Central memory CD8-positive, alpha-beta T cell (primary cell): ENCODE results near the gene NUB1.

Source experiments
- ATAC-seq: fragments of 150-1000 bp; cut with Tn5 transposase; replicated peaks from 2 replicates; pipeline ENCODE4 v1.10.0; 2022; ENCODE audit warnings: mild to moderate bottlenecking, moderate FRiP score, moderate number of reproducible peaks; ENCODE audit not compliant: poor library complexity, severe bottlenecking; ENCODE audit errors: extremely low read depth
- DNase-seq, 2 donors: peaks; one replicate each; pipeline ENCODE4 v3.0.0; 2021; ENCODE audit warnings: low spot score in 2 of 2
- H3K27ac Mint-ChIP-seq: one replicate; pipeline ENCODE4 v1.8.0; 2022; ENCODE audit warnings: low read depth, mild to moderate bottlenecking, moderate library complexity, mixed read lengths
- H3K27me3 Mint-ChIP-seq: one replicate; pipeline ENCODE4 v1.8.0; 2022; ENCODE audit warnings: mixed read lengths
- H3K36me3 Mint-ChIP-seq: one replicate; pipeline ENCODE4 v1.8.0; 2022; ENCODE audit warnings: mild to moderate bottlenecking, moderate library complexity, mixed read lengths; ENCODE audit not compliant: insufficient read depth
- H3K4me1 Mint-ChIP-seq: one replicate; pipeline ENCODE4 v1.8.0; 2022; ENCODE audit warnings: mixed read lengths
- H3K4me3 Mint-ChIP-seq: one replicate; pipeline ENCODE4 v1.8.0; 2022; ENCODE audit warnings: mild to moderate bottlenecking, moderate library complexity, mixed read lengths
- H3K9me3 Mint-ChIP-seq: one replicate; pipeline ENCODE4 v1.8.0; 2022; ENCODE audit warnings: mixed read lengths

The NUB1 gene

DNA sequence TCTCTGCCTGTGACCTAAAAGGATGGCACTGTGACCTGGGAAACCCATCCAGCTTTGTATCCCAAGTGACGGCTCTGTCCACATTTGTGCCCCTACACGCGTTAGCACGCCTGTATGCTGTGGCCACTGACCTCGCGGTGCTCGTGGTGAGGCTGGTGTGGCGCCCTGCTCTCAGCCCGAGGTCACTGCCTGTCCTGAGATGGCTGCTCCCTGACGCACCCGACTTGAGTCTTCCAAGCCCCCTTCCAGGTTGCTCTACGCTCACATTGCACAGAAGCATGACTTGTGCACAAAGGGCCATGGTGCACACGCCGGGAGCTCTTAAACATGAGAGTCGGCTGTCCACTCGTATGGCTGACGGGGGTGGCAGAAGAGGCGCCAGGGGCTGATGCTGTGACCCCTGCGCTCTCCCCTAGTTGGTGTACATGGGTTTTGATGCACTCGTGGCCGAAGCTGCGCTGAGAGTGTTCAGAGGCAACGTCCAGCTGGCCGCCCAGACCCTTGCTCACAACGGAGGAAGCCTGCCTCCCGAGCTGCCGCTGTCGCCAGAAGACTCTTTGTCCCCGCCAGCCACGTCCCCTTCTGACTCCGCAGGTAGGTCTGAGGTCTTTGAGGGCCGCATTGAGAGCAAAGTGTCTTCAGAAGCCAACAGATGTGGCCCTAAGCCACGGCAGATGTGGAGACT is 34.7 kb downstream of the NUB1 start:
- Mint-ChIP-seq H3K27me3 (no peaks in the 10 kb centered on the region), H3K36me3 (peaks cover 39% of the 10 kb centered on the region), H3K9me3 (no peaks in the 10 kb centered on the region), H3K27ac (no peak overlapping the region), H3K4me3 (no peak overlapping the region), H3K4me1 (peaks cover 6% of the 10 kb centered on the region)
- no peak for DNase-seq
- ATAC-seq, result no peak

DNA sequence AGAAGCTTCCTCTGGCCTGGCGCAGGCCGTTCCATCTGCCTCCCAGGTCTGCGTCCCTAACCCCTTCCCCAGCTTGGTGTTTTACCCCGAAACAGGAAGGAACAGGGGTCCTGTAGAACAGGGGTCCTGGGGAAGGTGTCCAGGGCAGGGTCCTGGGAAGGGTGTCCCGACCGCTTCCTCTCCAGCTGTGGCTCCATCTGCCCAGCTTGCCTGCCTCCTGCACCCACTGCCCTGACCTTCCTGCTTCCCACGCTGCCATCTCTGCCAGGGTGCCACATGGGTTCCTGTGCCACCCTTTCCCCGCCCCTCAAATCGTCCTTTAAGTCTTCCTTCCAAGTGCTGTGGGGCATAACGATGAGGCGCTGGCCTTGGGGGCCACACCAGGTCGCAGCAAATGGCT is 35.8 kb downstream of the NUB1 start:
- peaks cover 8% of the 10 kb centered on the region for H3K4me1 Mint-ChIP-seq
- H3K27ac Mint-ChIP-seq, result no peak overlapping the region
- peaks cover 36% of the 10 kb centered on the region for H3K36me3 Mint-ChIP-seq
- H3K9me3 Mint-ChIP-seq, result no peaks in the 10 kb centered on the region
- DNase-seq (no peak), ATAC-seq (no peak)
- H3K4me3 Mint-ChIP-seq, result no peak overlapping the region
- H3K27me3 Mint-ChIP-seq, result peaks cover 6% of the 10 kb centered on the region

- peaks cover 12% of the 10 kb centered on the region for H3K27me3 Mint-ChIP-seq
- H3K36me3 Mint-ChIP-seq, result peaks cover 36% of the 10 kb centered on the region
- DNase-seq (no peak), ATAC-seq (no peak)
- H3K27ac Mint-ChIP-seq, result no peak overlapping the region
- H3K9me3 Mint-ChIP-seq, result no peaks in the 10 kb centered on the region
- H3K4me1 Mint-ChIP-seq, result peaks cover 8% of the 10 kb centered on the region
- no peak overlapping the region for H3K4me3 Mint-ChIP-seq
Measured at GRCh38 chr7:151378011-151378410, 36.4 kb downstream of the NUB1 start.

GRCh38 chr7:151378496-151379192 is 37.0 kb downstream of the NUB1 start:
- peak overlapping the region; percentile 39 for H3K4me3 Mint-ChIP-seq
- H3K4me1 Mint-ChIP-seq, result peaks cover 8% of the 10 kb centered on the region
- ATAC-seq (no peak), DNase-seq (no peak)
- peaks cover 36% of the 10 kb centered on the region for H3K36me3 Mint-ChIP-seq
- peak overlapping the region; percentile 60 for H3K27ac Mint-ChIP-seq
- no peaks in the 10 kb centered on the region for H3K9me3 Mint-ChIP-seq
- H3K27me3 Mint-ChIP-seq, result peaks cover 12% of the 10 kb centered on the region

- DNase-seq, result no peak
- Mint-ChIP-seq H3K36me3 (peaks cover 37% of the 10 kb centered on the region), H3K27ac (peak overlapping the region; percentile 60), H3K27me3 (peaks cover 16% of the 10 kb centered on the region), H3K4me3 (peak overlapping the region; percentile 39), H3K9me3 (no peaks in the 10 kb centered on the region), H3K4me1 (peaks cover 8% of the 10 kb centered on the region)
- ATAC-seq, result no peak
Measured at GRCh38 chr7:151379193-151379520, 37.5 kb downstream of the NUB1 start.

- Mint-ChIP-seq H3K36me3 (peaks cover 35% of the 10 kb centered on the region), H3K4me1 (peaks cover 8% of the 10 kb centered on the region), H3K27ac (no peak overlapping the region), H3K27me3 (peaks cover 21% of the 10 kb centered on the region), H3K4me3 (no peak overlapping the region), H3K9me3 (no peaks in the 10 kb centered on the region)
- DNase-seq, result no peak
- no peak for ATAC-seq
Measured at GRCh38 chr7:151379534-151380198, 38.1 kb downstream of the NUB1 start.

DNA sequence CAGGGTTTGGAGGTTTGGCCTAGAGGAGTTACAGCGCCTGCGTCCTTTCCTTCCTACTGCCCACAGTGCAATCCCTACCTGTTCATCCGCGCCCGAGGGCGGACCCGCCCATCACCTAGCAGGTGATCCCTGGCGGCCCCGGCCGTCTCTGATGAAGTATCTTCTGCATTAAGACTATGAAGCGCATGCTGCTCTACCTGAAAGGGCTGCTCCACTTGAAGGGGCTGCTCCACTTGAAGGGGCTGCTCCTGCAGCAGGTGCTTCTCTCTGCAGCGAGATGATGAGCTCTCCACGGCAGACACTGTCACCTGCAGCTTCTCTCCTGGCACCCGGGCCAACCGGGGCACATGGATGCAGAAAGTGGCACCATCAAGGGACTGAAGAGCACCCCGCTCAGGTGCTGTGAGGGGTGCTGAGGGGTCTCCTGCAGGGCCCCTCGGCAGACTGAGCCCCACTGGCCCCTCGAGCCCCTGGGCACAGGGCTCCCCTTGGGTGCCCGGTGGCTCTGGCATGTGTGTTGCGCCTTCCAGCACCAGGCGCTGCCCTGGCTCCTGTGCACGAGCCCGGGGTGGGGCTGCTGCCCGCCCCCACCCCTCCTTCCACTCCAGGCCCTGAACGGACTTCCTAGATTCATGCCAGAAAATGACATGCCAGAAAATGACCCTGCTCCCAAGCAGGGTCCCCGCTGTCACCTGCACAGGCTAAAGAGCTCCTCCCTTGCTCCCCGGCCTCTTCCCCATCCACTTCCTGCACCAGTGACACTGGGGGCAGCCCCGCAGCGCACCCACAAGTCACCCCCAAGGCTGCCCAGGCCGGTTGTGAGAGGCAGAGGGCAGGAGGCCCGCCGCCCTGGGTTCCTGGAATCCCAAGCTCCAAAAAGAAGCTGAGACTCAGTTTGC is 38.8 kb downstream of the NUB1 start:
- peaks cover 8% of the 10 kb centered on the region for H3K4me1 Mint-ChIP-seq
- H3K36me3 Mint-ChIP-seq, result peaks cover 31% of the 10 kb centered on the region
- ATAC-seq, result no peak
- DNase-seq, result no peak
- H3K27me3 Mint-ChIP-seq, result peaks cover 22% of the 10 kb centered on the region
- H3K27ac Mint-ChIP-seq, result peak overlapping the region; percentile 57
- H3K4me3 Mint-ChIP-seq, result peak overlapping the region; percentile 79
- H3K9me3 Mint-ChIP-seq, result no peaks in the 10 kb centered on the region

DNA sequence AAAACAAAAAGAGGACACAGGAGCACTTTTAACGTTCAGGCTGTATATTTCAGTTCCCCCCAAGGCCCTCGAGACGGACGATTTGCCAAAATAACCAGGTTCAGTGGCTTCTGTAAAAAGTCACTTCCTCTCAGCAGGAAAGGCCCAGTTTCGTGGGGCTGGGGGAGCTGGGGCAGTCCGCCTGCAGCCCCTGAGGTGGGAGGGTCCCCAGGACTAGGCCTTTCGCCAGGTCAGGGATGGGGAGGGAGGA is 39.4 kb downstream of the NUB1 start:
- peak overlapping the region; percentile 57 for H3K27ac Mint-ChIP-seq
- H3K4me3 Mint-ChIP-seq, result peak overlapping the region; percentile 79
- no peaks in the 10 kb centered on the region for H3K9me3 Mint-ChIP-seq
- peaks cover 22% of the 10 kb centered on the region for H3K27me3 Mint-ChIP-seq
- DNase-seq (no peak), ATAC-seq (no peak)
- peaks cover 8% of the 10 kb centered on the region for H3K4me1 Mint-ChIP-seq
- H3K36me3 Mint-ChIP-seq, result peaks cover 25% of the 10 kb centered on the region

GRCh38 chr7:151381348-151382078 is 39.9 kb downstream of the NUB1 start:
- H3K27me3 Mint-ChIP-seq, result peaks cover 22% of the 10 kb centered on the region
- peak overlapping the region; percentile 79 for H3K4me3 Mint-ChIP-seq
- H3K9me3 Mint-ChIP-seq, result no peaks in the 10 kb centered on the region
- ATAC-seq (peak; percentile 90), DNase-seq (peak; percentile 41 to 44)
- H3K4me1 Mint-ChIP-seq, result peaks cover 8% of the 10 kb centered on the region
- H3K36me3 Mint-ChIP-seq, result peaks cover 22% of the 10 kb centered on the region
- H3K27ac Mint-ChIP-seq, result peak overlapping the region; percentile 78

- H3K4me1 Mint-ChIP-seq, result peaks cover 8% of the 10 kb centered on the region
- peaks cover 22% of the 10 kb centered on the region for H3K27me3 Mint-ChIP-seq
- DNase-seq (peak; percentile 27 to 32), ATAC-seq (peak; percentile 57)
- peak overlapping the region; percentile 79 for H3K4me3 Mint-ChIP-seq
- H3K36me3 Mint-ChIP-seq, result peaks cover 17% of the 10 kb centered on the region
- no peaks in the 10 kb centered on the region for H3K9me3 Mint-ChIP-seq
- H3K27ac Mint-ChIP-seq, result peak overlapping the region; percentile 78
Measured at GRCh38 chr7:151382079-151382885, 40.7 kb downstream of the NUB1 start.

GRCh38 chr7:151383638-151384351 is 42.2 kb downstream of the NUB1 start:
- no peak for DNase-seq
- Mint-ChIP-seq H3K36me3 (peaks cover 5% of the 10 kb centered on the region), H3K4me1 (peaks cover 8% of the 10 kb centered on the region), H3K9me3 (no peaks in the 10 kb centered on the region), H3K4me3 (no peak overlapping the region), H3K27me3 (peaks cover 22% of the 10 kb centered on the region), H3K27ac (no peak overlapping the region)
- no peak for ATAC-seq
